ENCODE results near the gene TPSG1.

DNA sequence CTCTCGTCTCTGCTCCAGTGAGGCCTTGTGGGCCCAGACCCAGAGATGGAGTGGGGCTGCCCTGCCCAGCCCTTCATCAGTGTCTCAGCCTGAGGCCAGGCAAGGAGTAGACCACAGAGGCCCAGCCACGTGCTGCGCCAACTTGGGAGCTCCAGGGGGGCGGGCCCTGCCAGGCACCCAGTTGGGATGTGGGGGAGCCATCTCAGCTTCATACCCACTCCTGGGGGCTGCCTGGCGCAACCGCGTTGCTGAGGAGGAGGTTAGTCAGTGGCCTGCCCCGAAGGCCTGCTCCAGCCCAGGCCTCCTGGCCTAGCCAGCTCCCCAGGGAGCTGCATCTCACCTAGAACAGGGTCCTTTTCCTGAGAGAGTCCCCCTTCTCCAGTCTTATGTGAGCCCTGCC, 11.8 kb downstream of the TPSG1 start:
- TF ChIP-seq POLR2A (IDR thresholded peaks at IDR 0.05): no peak
- TF ChIP-seq, protein P1, sequence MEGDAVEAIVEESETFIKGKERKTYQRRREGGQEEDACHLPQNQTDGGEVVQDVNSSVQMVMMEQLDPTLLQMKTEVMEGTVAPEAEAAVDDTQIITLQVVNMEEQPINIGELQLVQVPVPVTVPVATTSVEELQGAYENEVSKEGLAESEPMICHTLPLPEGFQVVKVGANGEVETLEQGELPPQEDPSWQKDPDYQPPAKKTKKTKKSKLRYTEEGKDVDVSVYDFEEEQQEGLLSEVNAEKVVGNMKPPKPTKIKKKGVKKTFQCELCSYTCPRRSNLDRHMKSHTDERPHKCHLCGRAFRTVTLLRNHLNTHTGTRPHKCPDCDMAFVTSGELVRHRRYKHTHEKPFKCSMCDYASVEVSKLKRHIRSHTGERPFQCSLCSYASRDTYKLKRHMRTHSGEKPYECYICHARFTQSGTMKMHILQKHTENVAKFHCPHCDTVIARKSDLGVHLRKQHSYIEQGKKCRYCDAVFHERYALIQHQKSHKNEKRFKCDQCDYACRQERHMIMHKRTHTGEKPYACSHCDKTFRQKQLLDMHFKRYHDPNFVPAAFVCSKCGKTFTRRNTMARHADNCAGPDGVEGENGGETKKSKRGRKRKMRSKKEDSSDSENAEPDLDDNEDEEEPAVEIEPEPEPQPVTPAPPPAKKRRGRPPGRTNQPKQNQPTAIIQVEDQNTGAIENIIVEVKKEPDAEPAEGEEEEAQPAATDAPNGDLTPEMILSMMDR (IDR thresholded peaks at IDR 0.05): no peak
